ENCODE data around the gene TOR4A.
"Not testable (repeated sequence)": the region's sequence is repeated elsewhere in the genome, so short reads cannot be mapped to it uniquely, and the experiment has no call there.

Gene TOR4A

GRCh38 chr9:137237759-137238726 is 39.5 kb upstream of the TOR4A start:
- ChIA-PET POLR2A (ENCODE audit: low non-redundant PET) (interaction anchor here (0.6 to 1.8 kb wide), 4 partner anchors 13 to 37 kb away, joined by 3 to 7 read pairs (median 4); partner anchors contain the start of gene CYSRT1), CTCF (interaction anchor here (0.6 to 3.3 kb wide), 15 partner anchors 11 to 1236 kb away, joined by 3 to 24 read pairs (median 4); partner anchors contain the start of genes LRRC26, RNF224 and SSNA1)
- TF ChIP-seq CTCF (conservative IDR thresholded peaks at IDR 0.05; ENCODE audit: low read depth), result no peak
- DNase-seq (ENCODE audit: low spot score), result no peak
- H3K27ac ChIP-seq, result peak overlapping the region; percentile 100

GRCh38 chr9:137239541-137240200 is 37.9 kb upstream of the TOR4A start:
- POLR2A ChIA-PET (ENCODE audit: low non-redundant PET), result interaction anchor here (0.6 to 2.0 kb wide), 8 partner anchors 13 to 126 kb away, joined by 3 to 9 read pairs (median 4); partner anchors contain the start of genes ANAPC2, CYSRT1, NELFB and SSNA1
- DNase-seq (ENCODE audit: low spot score), result not testable (repeated sequence)
- peak overlapping the region; percentile 100 for H3K27ac ChIP-seq
- CTCF ChIA-PET, result interaction anchor here (0.6 to 2.0 kb wide), 10 partner anchors 8 to 553 kb away, joined by 3 to 8 read pairs (median 4); partner anchors contain the start of genes ENTPD2, NRARP and RNF224

- ChIA-PET POLR2A (ENCODE audit: low non-redundant PET) (interaction anchor here (0.5 to 2.0 kb wide), 14 partner anchors 14 to 351 kb away, joined by 3 to 9 read pairs (median 4); partner anchors contain the start of genes ANAPC2, MAN1B1, NELFB and SSNA1), CTCF (interaction anchor here (0.6 to 2.0 kb wide), 7 partner anchors 9 to 554 kb away, joined by 3 to 8 read pairs (median 4); partner anchors contain the start of genes ENTPD2 and NRARP)
- H3K27ac ChIP-seq, result peak overlapping the region; percentile 100
- peak; percentile 12; the same call in 1 of the 2 replicates for TF ChIP-seq CTCF (conservative IDR thresholded peaks at IDR 0.05; ENCODE audit: low read depth)
- DNase-seq (ENCODE audit: low spot score), result peak; percentile 64
Observed at GRCh38 chr9:137240318-137240840, 37.1 kb upstream of the TOR4A start.

GRCh38 chr9:137240841-137241489 is 36.6 kb upstream of the TOR4A start, which contains the start of gene TUBB4B:
Gene TUBB4B, plus strand, starts transcription at chr9:137241287. Its CDS starts 74 bp downstream, at chr9:137241361.
- no peak; the same call in 1 of the 2 replicates for TF ChIP-seq CTCF (conservative IDR thresholded peaks at IDR 0.05; ENCODE audit: low read depth)
- POLR2A ChIA-PET (ENCODE audit: low non-redundant PET), result interaction anchor here (0.5 to 2.0 kb wide), 14 partner anchors 11 to 350 kb away, joined by 3 to 9 read pairs (median 4); partner anchors contain the start of genes ANAPC2, MAN1B1, NELFB and SSNA1
- CTCF ChIA-PET, result interaction anchor here (0.8 to 2.0 kb wide), 4 partner anchors 9 to 554 kb away, joined by 3 to 8 read pairs (median 4); no protein-coding TSS in a partner anchor
- H3K27ac ChIP-seq, result peak within 1 kb of the TSS; percentile 100
- peak; percentile 100 for DNase-seq (ENCODE audit: low spot score)

- no peak for TF ChIP-seq CTCF (conservative IDR thresholded peaks at IDR 0.05; ENCODE audit: low read depth)
- POLR2A ChIA-PET (ENCODE audit: low non-redundant PET), result interaction anchor here (0.6 to 2.0 kb wide), 9 partner anchors 12 to 53 kb away, joined by 3 to 9 read pairs (median 4); partner anchors contain the start of genes ANAPC2, NELFB, SSNA1 and TOR4A
- CTCF ChIA-PET, result interaction anchor here (1.0 to 2.1 kb wide), 3 partner anchors 12 to 15 kb away, joined by 3 to 10 read pairs (median 3); no protein-coding TSS in a partner anchor
- H3K27ac ChIP-seq, result peak overlapping the region; percentile 100
- DNase-seq (ENCODE audit: low spot score), result peak; percentile 89
Observed at GRCh38 chr9:137241490-137242268, 35.8 kb upstream of the TOR4A start.

Data from RWPE1 (cell line).